K562 (cell line): ENCODE results near the gene RSPRY1. TPM values are rescaled to one million over a fixed set of nuclear protein-coding genes. Genes with fewer than 3 reads are reported as not detected.

ENCODE experiments used
- ATAC-seq: fragments of 200-7000 bp; cut with Tn5 transposase; 3 replicates; pipeline ENCODE4 v1.9.1; 2020; ENCODE audit warnings: moderate library complexity
- BruUV-seq: library from RNA; stranded (reverse); fragments of 400-500 nt; replicated peaks from 2 replicates; lab custom pipeline; 2021; lab: Mats Ljungman, UMichigan
- CTCF ChIA-PET: fragments of 300-600 bp; formaldehyde crosslinking; extraction: SDS; loops from one replicate; lab custom pipeline; 2021; ENCODE audit warnings: low intra/inter-chr PET ratio; lab: Yijun Ruan, JAX
- POLR2A ChIA-PET: fragments of 300-600, 350-650 bp; sonication (Branson Sonifier 250); formaldehyde crosslinking; extraction: SDS; loops from one replicate; lab custom pipeline; 2021; ENCODE audit warnings: antibody characterized with exemption, inconsistent platforms; lab: Yijun Ruan, JAX
- DNase-seq, 4 experiments: peaks; one replicate each; pipeline versions ENCODE4 v3.0.0 to v3.0.0-alpha.2; 2011 to 2018; ENCODE audit warnings: low spot score in 3 of 4, mixed read lengths in 3 of 4; ENCODE audit errors: extremely low read depth in 1 of 4
- FAIRE-seq: peaks from 2 replicates; lab custom pipeline; 2011; peaks lifted over from hg19 to GRCh38; lab: Jason Lieb, UNC
- H2AFZ ChIP-seq: 2 replicates; pipeline ENCODE4 v1.6.0; 2011; ENCODE audit warnings: low read depth, low read length, control low read depth, inconsistent platforms
- H3K27ac ChIP-seq: fragments of 200-600 bp; 3 replicates; pipeline ENCODE4 v1.8.0; 2011; ENCODE audit warnings: low read depth, mild to moderate bottlenecking, control low read depth, inconsistent platforms, low read length, moderate library complexity, mixed read lengths; ENCODE audit errors: extremely low read depth
- H3K27me3 ChIP-seq, 2 experiments: fragments of 300-600 bp in 1 of 2; 2 replicates in 1 of 2; 3 replicates in 1 of 2; pipeline versions ENCODE4 v1.6.0 to v1.8.0; 2011; ENCODE audit warnings: inconsistent platforms in 2 of 2, low read length in 2 of 2, mild to moderate bottlenecking in 1 of 2, mixed read lengths in 1 of 2, moderate library complexity in 1 of 2; ENCODE audit not compliant: control insufficient read depth in 2 of 2, insufficient read depth in 2 of 2
- H3K36me3 ChIP-seq: fragments of 300-600 bp; 3 replicates; pipeline ENCODE4 v1.8.0; 2011; ENCODE audit warnings: mild to moderate bottlenecking, low read length, inconsistent platforms; ENCODE audit not compliant: control insufficient read depth, insufficient read depth
- H3K4me1 ChIP-seq, 2 experiments: fragments of 200-600 bp in 1 of 2; replicated peaks in 1 of 2; 2 replicates in 1 of 2; 3 replicates in 1 of 2; pipeline versions ENCODE4 v1.5.1 to v1.8.0; 2011; ENCODE audit warnings: inconsistent platforms in 2 of 2, low read length in 2 of 2, mild to moderate bottlenecking in 1 of 2, mixed read lengths in 1 of 2, moderate library complexity in 1 of 2; ENCODE audit not compliant: control insufficient read depth in 2 of 2, insufficient read depth in 2 of 2
- H3K4me2 ChIP-seq: 2 replicates; pipeline ENCODE4 v1.6.1; 2011; ENCODE audit warnings: low read length, control low read depth, inconsistent platforms, mixed read lengths; ENCODE audit not compliant: insufficient read depth
- H3K4me3 ChIP-seq: fragments of 200-600 bp; sonication (generic), shearing (Covaris generic); 2 replicates; pipeline ENCODE4 v1.5.1; 2016; ENCODE audit warnings: control low read depth, inconsistent platforms
- H3K79me2 ChIP-seq: fragments of 200-600 bp; 3 replicates; pipeline ENCODE4 v1.8.0; 2011; ENCODE audit warnings: low read length, inconsistent platforms; ENCODE audit not compliant: control insufficient read depth, insufficient read depth
- H3K9ac ChIP-seq, 2 experiments: 2 replicates each; pipeline versions ENCODE4 v1.6.0 to v1.6.1; 2011; ENCODE audit warnings: low read depth in 2 of 2, low read length in 2 of 2, control low read depth in 1 of 2, inconsistent platforms in 1 of 2, mild to moderate bottlenecking in 1 of 2, mixed read lengths in 1 of 2; ENCODE audit not compliant: insufficient read depth in 1 of 2
- H3K9me1 ChIP-seq: one replicate; pipeline ENCODE4 v1.6.0; 2011; ENCODE audit warnings: inconsistent platforms, mild to moderate bottlenecking, low read length, moderate library complexity; ENCODE audit not compliant: control insufficient read depth, insufficient read depth
- H3K9me3 ChIP-seq: replicated peaks from 2 replicates; pipeline ENCODE4 v1.5.1; 2011; ENCODE audit warnings: low read depth, low read length, inconsistent platforms; ENCODE audit not compliant: control insufficient read depth, insufficient read depth
- H4K20me1 ChIP-seq: replicated peaks from 2 replicates; pipeline ENCODE4 v1.6.1; 2011; ENCODE audit warnings: low read length, inconsistent platforms, mixed read lengths; ENCODE audit not compliant: control insufficient read depth, insufficient read depth
- CHD1 ChIP-seq: fragments of 200-600 bp; sonication (generic); IDR thresholded peaks from one replicate; pipeline ENCODE4 v1.6.1; 2012; ENCODE audit warnings: mild to moderate bottlenecking, moderate library complexity, low read length, inconsistent platforms
- WGBS: fragments of 100-300 bp; shearing (Covaris generic); methylation state at CpG from one replicate; pipeline ENCODE4 v1.1.6; 2016; ENCODE audit warnings: low coverage, mixed read lengths; ENCODE audit not compliant: insufficient coverage; ENCODE audit errors: missing lambda C conversion rate; 5-methylcytosine and 5-hydroxymethylcytosine counted together
- in situ Hi-C: fragments of 300-500 bp; cut with MboI; formaldehyde crosslinking; loops from 4 replicates; pipeline ENCODE4 v1.15.0; 2018; ENCODE audit warnings: inconsistent platforms, mixed read lengths
- intact Hi-C: fragments of 100-400 bp; cut with micrococcal nuclease; formaldehyde crosslinking; loops from 2 replicates; pipeline ENCODE4 v1.14.2; 2022
- polyA plus RNA-seq, 8 experiments: library from polyadenylated mRNA; depleted of rRNA in 4 of 8; stranded (reverse) in 5 of 8; unstranded in 3 of 8; fragments of >200 nt; fragmentation: Nextera tagmentation in 2 of 8; fragmentation: Illumina TruSeq in 1 of 8; extraction: Ambion mirVana in 2 of 8; extraction: Trizol in 1 of 8; gene quantifications; 2 replicates each; pipeline versions ENCODE4 v1.2.1 to v1.2.3, GENCODE V29; 2011 to 2014; ENCODE audit warnings: inconsistent platforms in 1 of 8, missing spikeins in 1 of 8
- total RNA-seq, 7 experiments: library from RNA; depleted of rRNA in 6 of 7; stranded (reverse); fragments of >200 nt in 6 of 7; fragmentation: Illumina TruSeq in 2 of 7; extraction: Trizol in 2 of 7; gene quantifications; 2 replicates each; pipeline versions ENCODE4 v1.2.1 to v1.2.3, GENCODE V29; 2011 to 2021; ENCODE audit warnings: low replicate concordance in 1 of 7
- TF ChIP-seq, protein P1 (sequence below), 2 experiments: fragments of 450-650 bp in 1 of 2; sonication (generic) in 1 of 2; formaldehyde crosslinking in 1 of 2; IDR thresholded peaks in 1 of 2; conservative IDR thresholded peaks in 1 of 2; 2 replicates each; pipeline versions ENCODE4 v1.6.1 to v1.8.1; 2016 to 2023; ENCODE audit warnings: mild to moderate bottlenecking in 2 of 2, moderate library complexity in 2 of 2, inconsistent platforms in 1 of 2, missing genetic modification reagents in 1 of 2

The RSPRY1 gene
- total and polyA plus RNA-seq, 9 of the 15 experiments (the other 6 are each of a cell fraction or from before 2014, with no cell fraction given): 10.2 to 27.8 (median 20.8) TPM

DNA sequence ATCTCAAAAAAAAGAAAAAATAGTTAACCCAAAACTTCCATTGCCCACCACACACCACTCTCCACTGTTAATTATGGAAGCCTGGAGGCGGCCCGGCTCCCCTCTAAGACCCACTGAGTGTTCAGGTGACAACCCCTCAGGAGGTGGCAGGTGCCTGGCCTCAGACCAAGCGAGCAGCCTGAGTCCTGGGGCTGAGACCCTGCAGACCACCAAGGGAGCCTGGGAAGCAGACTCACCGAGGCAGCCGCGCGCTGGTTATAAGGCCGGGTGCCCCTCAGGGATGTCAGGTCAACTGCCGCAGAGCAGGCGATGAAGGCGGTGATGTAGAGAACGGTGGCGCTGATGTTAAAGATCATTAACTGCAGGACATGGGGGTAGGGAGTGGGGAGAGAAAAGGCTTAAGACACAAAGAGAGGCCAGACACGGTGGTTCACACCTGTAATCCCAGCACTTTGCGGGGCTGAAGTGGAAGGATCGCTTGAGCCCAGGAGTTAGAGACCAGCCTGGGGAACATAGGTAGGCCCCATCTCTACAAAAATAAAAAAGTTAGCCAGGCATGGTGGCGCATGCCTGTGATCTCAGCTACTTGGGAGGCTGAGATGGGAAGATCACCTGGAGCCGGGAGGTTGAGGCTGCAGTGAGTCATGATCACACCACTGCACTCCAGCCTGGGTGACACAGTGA, 72.2 kb downstream of the RSPRY1 start:
- H3K9me1 ChIP-seq: no peaks in the 10 kb centered on the region
- no TSS peak for BruUV-seq
- DNase-seq (no peak), FAIRE-seq (no peak)
- H3K4me2 ChIP-seq: no peak overlapping the region
- no peaks in the 10 kb centered on the region for H3K27me3 ChIP-seq
- no peaks in the 10 kb centered on the region for H3K9me3 ChIP-seq
- H3K4me3 ChIP-seq: no peak overlapping the region
- no peak overlapping the region for H2AFZ ChIP-seq
- no peaks in the 10 kb centered on the region for H4K20me1 ChIP-seq
- WGBS: 84% methylated on average over 14 of the region's 18 CpGs
- TF ChIP-seq, protein P1, sequence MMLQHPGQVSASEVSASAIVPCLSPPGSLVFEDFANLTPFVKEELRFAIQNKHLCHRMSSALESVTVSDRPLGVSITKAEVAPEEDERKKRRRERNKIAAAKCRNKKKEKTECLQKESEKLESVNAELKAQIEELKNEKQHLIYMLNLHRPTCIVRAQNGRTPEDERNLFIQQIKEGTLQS (IDR thresholded peaks at IDR 0.05): 0 out of 2 replicates have a peak, but pooled peaks have one; percentile 13
- TF ChIP-seq, protein P1 (CRISPR knock-in tag; conservative IDR thresholded peaks at IDR 0.05): no peak
- TF ChIP-seq CHD1: no peak
- TF ChIP-seq, all 486 proteins: peak for 1
- in situ Hi-C loops (no loop called here), intact Hi-C loops (no loop called here)
- no peaks in the 10 kb centered on the region for H3K36me3 ChIP-seq
- ChIA-PET CTCF (no interaction called here), POLR2A (interaction anchor here (1.2 kb wide), 1 partner anchor 12 kb away, joined by 5 read pairs; no protein-coding TSS in a partner anchor)
- no peaks in the 10 kb centered on the region for H3K79me2 ChIP-seq
- ATAC-seq: no peak
- peak overlapping the region in 1 of 2 experiments; percentile 55; a peak in 1 of 4 replicates for H3K9ac ChIP-seq
- no peak overlapping the region for H3K27ac ChIP-seq
- peaks cover 12 to 24% of the 10 kb centered on the region in 2 experiments; a peak in 4 of 5 replicates for H3K4me1 ChIP-seq
